GM19193 (cell line): ENCODE data around the gene OS9.

Experiments
- POLR2A ChIP-seq: IDR thresholded peaks from 4 replicates; pipeline ENCODE4 v1.6.1; 2011; ENCODE audit not compliant: insufficient read depth, insufficient read length; ENCODE audit errors: extremely low read depth

OS9 gene

DNA sequence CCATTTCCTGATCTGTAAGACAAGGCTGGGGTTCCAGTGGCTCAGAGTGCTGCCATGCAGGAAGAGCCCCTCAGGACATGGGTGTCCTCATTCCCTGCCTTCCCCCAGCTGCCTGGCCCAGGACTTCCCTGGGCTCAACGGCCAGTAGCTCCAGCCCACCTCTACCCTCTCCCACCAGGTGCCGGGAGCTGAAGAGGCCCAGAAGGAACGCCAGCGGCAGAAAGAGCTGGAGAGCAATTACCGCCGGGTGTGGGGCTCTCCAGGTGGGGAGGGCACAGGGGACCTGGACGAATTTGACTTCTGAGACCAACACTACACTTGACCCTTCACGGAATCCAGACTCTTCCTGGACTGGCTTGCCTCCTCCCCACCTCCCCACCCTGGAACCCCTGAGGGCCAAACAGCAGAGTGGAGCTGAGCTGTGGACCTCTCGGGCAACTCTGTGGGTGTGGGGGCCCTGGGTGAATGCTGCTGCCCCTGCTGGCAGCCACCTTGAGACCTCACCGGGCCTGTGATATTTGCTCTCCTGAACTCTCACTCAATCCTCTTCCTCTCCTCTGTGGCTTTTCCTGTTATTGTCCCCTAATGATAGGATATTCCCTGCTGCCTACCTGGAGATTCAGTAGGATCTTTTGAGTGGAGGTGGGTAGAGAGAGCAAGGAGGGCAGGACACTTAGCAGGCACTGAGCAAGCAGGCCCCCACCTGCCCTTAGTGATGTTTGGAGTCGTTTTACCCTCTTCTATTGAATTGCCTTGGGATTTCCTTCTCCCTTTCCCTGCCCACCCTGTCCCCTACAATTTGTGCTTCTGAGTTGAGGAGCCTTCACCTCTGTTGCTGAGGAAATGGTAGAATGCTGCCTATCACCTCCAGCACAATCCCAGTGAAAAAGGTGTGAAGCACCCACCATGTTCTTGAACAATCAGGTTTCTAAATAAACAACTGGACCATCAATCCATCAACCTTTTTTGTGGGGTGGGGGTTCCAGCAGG, 27.0 kb downstream of the OS9 start:
- no peak for TF ChIP-seq POLR2A

- no peak for TF ChIP-seq POLR2A
Measured at GRCh38 chr12:57722716-57723629, 29.0 kb downstream of the OS9 start.

DNA sequence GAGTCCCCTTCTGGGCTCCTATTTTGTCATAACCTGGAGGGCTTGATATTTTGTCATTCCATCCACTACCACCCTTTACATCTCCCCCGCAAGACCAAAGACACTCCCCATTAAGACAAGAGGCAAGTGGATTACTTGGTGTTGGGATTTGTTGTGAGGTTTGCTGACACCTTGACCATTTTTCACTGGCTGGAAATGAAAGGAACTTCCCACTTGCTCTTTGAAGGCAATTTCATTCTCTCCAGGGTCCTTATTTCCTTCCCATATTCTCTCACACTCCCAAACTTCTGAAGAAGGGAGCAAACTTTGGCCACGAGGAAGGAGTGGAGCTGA, 29.7 kb downstream of the OS9 start:
- no peak for TF ChIP-seq POLR2A

DNA sequence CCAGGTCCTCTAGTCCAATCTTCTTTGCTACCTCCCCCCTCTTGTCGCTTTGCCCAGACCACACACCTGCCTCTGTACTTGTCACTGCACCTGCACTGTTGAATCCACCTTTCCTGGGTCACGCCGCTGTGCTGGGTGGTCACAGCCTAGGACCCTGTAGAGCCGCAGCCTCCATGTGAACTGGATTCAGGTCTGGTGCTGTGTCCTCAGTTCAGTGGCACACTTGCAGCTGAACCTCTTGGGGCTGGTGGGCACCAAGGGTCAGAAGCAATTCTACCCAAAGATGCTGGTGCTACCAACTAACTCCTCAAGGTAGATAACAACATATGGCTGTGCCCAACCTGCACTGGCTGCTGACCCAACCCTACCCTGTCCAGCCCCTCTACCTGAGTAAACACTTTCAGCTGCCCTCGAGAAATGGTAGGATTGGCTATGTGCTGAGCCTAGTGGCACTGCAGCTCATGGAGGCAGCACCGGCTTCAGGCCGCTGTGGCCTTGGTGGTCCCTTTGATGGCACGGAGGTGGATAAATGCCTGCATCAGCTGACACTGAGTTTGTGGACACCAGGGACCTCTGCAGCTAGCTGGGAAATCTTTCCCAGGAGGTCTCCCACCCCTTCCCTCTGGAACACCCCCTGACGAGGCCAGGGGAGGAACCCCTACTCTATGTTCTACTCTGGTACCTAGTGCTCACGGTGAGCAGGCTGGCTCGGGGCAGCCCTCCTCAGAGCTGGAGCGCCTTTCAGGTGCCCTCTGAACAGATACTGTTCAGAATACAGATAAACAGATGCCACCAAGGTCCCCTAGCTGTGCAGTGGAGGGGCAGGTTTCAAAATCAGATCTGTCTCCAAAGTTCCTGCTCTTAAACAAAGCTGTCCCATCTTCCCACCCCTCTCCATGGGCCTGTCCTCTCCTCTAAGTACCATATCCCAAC, 30.3 kb downstream of the OS9 start:
- no peak for TF ChIP-seq POLR2A

- no peak for TF ChIP-seq POLR2A
Measured at GRCh38 chr12:57724936-57725740, 31.2 kb downstream of the OS9 start.

DNA sequence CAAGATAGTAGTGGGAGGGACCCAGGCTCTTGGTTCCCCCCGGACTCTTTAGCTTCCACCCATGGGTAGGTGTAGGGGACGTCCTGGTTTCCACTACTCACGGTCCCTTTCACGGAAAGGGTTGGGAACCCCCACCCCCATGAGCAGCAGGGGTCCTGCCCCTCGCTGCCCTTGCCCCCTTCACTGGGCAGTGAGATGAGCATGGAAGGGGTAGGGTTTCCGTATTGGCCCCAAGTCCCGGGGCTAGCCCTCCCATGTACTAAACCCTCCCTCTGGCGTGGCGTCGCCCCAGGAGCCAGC, 31.9 kb downstream of the OS9 start:
- TF ChIP-seq POLR2A: no peak

- no peak for TF ChIP-seq POLR2A
Measured at GRCh38 chr12:57726151-57726883, 32.4 kb downstream of the OS9 start.

DNA sequence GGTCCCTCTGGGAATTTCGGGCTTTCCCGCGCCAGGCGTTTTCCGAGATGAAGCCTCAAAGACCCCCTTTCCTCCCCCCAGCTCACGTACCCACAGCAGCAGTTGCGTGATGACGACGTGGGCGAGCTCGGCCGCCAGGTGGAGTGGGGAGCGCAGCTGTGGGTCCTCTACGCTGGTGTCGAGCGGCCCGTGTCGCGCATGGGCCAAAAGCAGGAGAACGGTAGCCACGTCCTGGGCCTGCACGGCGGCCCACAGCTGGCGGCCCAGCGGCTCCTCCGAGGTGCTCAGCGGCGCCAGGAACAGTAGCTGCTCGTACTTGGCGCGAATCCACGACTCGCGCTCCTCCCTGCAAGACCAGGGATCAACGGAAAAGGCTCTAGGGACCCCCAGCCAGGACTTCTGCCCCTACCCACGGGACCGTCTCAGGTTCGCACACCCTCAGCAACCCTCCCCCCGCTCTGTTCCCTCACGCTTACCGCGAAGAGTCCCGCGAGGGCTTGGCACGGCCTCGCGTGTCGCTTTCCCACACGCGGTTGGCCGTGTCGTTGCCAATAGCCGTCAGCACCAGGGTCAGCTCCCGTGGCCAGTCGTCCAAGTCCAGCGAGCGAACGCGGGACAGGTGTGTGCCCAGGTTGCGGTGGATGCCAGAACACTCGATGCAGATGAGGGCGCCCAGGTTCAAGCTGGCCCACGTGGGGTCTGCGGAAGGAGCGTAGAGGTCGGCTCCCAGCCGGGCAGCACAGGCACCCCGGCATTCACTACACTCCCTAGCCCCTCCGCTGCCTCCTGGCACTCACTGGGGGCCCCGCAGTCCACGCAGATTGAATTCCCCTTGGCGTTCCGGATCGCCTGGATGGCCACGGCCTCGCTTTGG, 33.2 kb downstream of the OS9 start:
- no peak for TF ChIP-seq POLR2A

GRCh38 chr12:57727758-57728395, 33.9 kb downstream of the OS9 start:
- no peak for TF ChIP-seq POLR2A

GRCh38 chr12:57729321-57729844, 35.5 kb downstream of the OS9 start:
- no peak for TF ChIP-seq POLR2A

GRCh38 chr12:57730336-57731067, 36.6 kb downstream of the OS9 start:
- TF ChIP-seq POLR2A: no peak
